ENCODE measurements around the gene NHS. TPM values are rescaled to one million over a fixed set of nuclear protein-coding genes. Genes with fewer than 3 reads are reported as not detected.
A peak's percentile ranks its signal among the peaks of the same experiment; 100 is the strongest.

NHS gene
- total RNA-seq (1.5 TPM), polyA plus RNA-seq (ENCODE audit: insufficient read depth in 1 of 8, insufficient read length in 8 of 8, low replicate concordance in 1 of 8) (1 to 10 TPM; 1.2 to 3.0 (median 1.8) TPM)
- long read RNA-seq, donor 1 = 0 reads
- long read RNA-seq, donor 2 = 0 reads
- long read RNA-seq, donor 3 = 0 reads
- long read RNA-seq, donor 4 = 0 reads
- long read RNA-seq, donor 5 = 0 reads
- long read RNA-seq, donor 6 = 0 reads
- long read RNA-seq, donor 7 = 0 reads
- long read RNA-seq, donor 8 = 0 reads
- long read RNA-seq, donor 9 = 0 reads
- long read RNA-seq, donor 10 = 0 reads
- long read RNA-seq, donor 11 = 0 reads

DNA sequence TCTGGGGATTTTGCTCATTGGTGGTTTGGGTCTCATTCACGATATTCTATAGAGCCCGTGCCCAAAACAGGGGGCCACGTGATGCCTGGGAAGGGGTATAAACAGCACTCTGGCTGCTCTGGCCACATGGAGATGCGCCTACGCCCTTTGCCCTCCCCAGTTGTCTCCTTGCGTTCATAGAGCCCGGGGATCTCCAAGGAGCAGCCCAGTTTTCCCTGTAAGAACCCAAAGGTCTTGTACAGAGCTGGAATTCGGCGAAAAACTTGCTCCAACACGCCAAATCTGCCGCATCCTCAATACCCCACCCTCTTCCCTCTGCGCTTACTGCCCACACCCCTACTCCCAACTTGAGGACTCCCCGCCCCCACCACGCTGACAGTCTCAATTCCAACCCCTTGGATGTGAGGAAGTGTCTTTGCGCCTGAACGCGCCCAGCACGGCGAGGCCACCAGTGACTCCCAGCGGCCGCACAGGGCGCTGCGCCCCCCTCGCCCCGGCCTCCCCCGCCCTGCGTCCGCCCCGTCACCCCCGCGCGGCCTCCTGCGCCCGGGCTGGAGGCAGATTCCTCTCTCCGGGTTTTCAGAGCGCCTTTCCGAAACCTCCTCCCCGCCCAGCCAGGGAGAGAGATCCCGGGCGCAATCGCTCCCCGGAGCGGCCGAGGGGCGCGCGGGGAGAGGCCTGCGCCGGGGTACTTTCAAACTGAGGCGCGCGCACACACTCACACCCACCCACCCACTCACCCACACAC, at the start of gene NHS:
Gene NHS, plus strand, starts transcription at position 582 of the 748 bp plus-strand sequence. CDS start 558 bp downstream, outside the sequence.
- Histone ChIP-seq H3K36me3 (ENCODE audit: control insufficient read depth, insufficient read depth, low read length) (no peaks in the 10 kb centered on the region), H3K27me3 (ENCODE audit: control insufficient read depth, insufficient read depth, low read length) (peaks cover 51% of the 10 kb centered on the region), H3K27ac (ENCODE audit: low read length) (peak within 1 kb of the TSS; percentile 40), H3K4me1 (ENCODE audit: control insufficient read depth, insufficient read depth, low read length) (peaks cover 13% of the 10 kb centered on the region), H3K4me3 (ENCODE audit: low read length) (peak within 1 kb of the TSS; percentile 57), H3K9me3 (replicated peaks; ENCODE audit: control insufficient read depth, low read depth, low read length) (no peaks in the 10 kb centered on the region)
- peak; percentile 86 for DNase-seq
- 16% methylated on average over 34 of the region's 52 CpGs for WGBS (ENCODE audit: insufficient coverage)

DNA sequence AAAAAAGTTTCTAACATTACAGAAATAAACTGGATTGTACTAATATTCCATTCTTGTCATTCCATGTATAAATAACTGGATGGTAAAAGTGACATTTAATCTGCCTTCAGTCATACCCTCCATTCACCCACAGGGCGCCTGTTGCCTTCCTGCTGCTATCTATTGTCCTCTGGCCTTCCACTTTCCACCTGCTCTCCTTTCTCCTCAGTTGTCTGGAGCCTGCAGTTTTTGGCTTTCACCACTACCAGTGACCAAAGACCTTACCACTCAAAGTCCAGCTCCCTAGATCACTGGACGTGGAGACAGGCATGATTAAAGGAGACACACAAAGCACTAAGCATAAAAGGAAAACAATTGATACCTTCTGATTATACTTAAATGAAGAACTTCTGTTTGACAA, 46.2 kb upstream of the NHS start:
- Histone ChIP-seq H3K4me3 (ENCODE audit: low read length) (no peak overlapping the region), H3K4me1 (ENCODE audit: control insufficient read depth, insufficient read depth, low read length) (no peaks in the 10 kb centered on the region), H3K36me3 (ENCODE audit: control insufficient read depth, insufficient read depth, low read length) (no peaks in the 10 kb centered on the region), H3K27ac (ENCODE audit: low read length) (no peak overlapping the region), H3K9me3 (replicated peaks; ENCODE audit: control insufficient read depth, low read depth, low read length) (no peaks in the 10 kb centered on the region), H3K27me3 (ENCODE audit: control insufficient read depth, insufficient read depth, low read length) (peaks cover 11% of the 10 kb centered on the region)
- DNase-seq = no peak
- WGBS (ENCODE audit: insufficient coverage) = 60% methylated on average over 1 of the region's 2 CpGs

DNA sequence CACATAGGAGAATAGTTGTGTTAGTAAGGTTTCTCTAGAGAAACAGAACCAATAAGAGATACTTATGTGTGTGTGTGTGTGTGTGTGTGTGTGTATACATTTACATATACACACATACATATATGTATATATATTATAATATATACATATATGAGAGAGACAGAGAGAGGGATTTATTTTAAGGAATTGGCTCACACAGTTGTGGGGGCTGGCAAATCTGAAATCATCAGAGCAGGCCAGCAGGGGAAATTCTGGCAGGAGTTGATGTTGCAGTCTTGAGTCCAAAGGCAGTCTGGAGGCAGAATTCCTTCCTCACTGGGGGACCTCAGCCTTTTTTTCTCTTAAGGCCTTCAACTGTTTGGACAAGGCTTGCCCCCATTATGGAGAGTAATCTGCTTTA, 38.6 kb upstream of the NHS start:
- Histone ChIP-seq H3K27me3 (ENCODE audit: control insufficient read depth, insufficient read depth, low read length) (peaks cover 12% of the 10 kb centered on the region), H3K4me3 (ENCODE audit: low read length) (no peak overlapping the region), H3K36me3 (ENCODE audit: control insufficient read depth, insufficient read depth, low read length) (no peaks in the 10 kb centered on the region), H3K9me3 (replicated peaks; ENCODE audit: control insufficient read depth, low read depth, low read length) (no peaks in the 10 kb centered on the region), H3K27ac (ENCODE audit: low read length) (no peak overlapping the region), H3K4me1 (ENCODE audit: control insufficient read depth, insufficient read depth, low read length) (no peaks in the 10 kb centered on the region)
- DNase-seq = peak; percentile 30

DNA sequence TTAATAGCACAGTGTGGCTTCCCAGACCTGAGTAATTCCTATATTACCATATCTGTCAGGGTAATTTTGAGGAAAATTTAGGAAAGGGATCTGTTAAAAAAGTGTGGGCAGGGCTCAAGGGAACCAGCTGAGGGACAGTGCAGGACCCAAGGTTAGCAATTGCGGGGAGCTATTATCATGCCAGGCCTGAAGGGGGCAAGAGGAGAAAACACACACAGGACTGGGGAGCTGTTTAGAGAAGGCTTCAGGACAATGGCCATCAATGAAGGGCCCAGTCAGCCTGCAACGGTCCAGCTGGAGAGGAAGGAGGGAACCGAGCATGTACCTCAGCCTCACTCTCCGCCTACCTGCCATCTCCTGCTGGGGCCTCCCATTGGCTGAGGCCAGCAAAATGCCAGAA, 19.0 kb upstream of the NHS start:
- H3K4me1 ChIP-seq (ENCODE audit: control insufficient read depth, insufficient read depth, low read length) = no peaks in the 10 kb centered on the region
- peaks cover 3% of the 10 kb centered on the region for H3K9me3 ChIP-seq (replicated peaks; ENCODE audit: control insufficient read depth, low read depth, low read length)
- no peaks in the 10 kb centered on the region for H3K36me3 ChIP-seq (ENCODE audit: control insufficient read depth, insufficient read depth, low read length)
- no peak for DNase-seq
- H3K4me3 ChIP-seq (ENCODE audit: low read length) = no peak overlapping the region
- 67% methylated on average over 2 of the region's 4 CpGs for WGBS (ENCODE audit: insufficient coverage)
- H3K27ac ChIP-seq (ENCODE audit: low read length) = no peak overlapping the region
- peaks cover 8% of the 10 kb centered on the region for H3K27me3 ChIP-seq (ENCODE audit: control insufficient read depth, insufficient read depth, low read length)

DNA sequence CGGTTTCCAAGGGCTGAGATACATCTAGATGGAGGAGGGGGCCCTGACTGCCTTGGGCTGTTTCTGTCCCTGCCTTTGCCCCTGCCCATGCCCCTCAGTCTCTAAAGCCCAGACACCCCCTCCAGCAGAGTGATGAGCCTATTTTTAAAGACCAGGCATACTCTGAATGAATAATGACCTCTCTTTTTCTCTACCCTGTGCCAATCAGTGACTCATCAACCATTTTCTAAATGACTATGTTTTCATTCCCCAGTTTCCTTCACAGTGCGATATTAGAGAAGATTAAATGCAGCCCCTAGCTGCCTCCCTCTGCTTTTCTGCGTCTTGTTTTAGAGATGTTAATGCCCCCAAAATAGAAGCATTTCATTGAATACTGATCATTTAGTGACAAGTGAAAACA, 15.5 kb upstream of the NHS start:
- WGBS (ENCODE audit: insufficient coverage) = no CpG with 5 or more reads among the region's 3 CpGs

DNA sequence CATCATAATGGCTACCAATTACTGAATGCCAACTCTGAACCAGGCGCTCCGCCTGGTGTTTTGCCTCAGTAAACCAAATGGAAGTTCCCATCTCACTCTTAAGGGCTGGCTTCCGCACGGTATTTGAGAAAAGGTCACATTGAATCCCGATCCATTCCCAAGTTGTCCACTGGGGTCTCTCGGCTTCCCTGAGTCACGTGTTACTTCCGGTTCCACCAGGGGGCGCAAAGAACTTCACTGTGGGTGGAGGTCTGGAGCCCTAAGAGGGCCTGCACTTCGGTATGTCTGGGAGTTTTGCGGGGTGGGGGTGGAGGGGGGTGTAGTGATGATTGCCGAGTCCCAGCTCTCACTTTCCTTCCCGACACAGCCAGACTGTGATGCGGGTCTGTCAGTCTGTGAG, 13.4 kb upstream of the NHS start:
- DNase-seq = no peak
- 61% methylated on average over 7 of the region's 14 CpGs for WGBS (ENCODE audit: insufficient coverage)
- Histone ChIP-seq H3K27ac (ENCODE audit: low read length) (no peak overlapping the region), H3K36me3 (ENCODE audit: control insufficient read depth, insufficient read depth, low read length) (no peaks in the 10 kb centered on the region), H3K4me3 (ENCODE audit: low read length) (no peak overlapping the region), H3K27me3 (ENCODE audit: control insufficient read depth, insufficient read depth, low read length) (peaks cover 12% of the 10 kb centered on the region), H3K4me1 (ENCODE audit: control insufficient read depth, insufficient read depth, low read length) (no peaks in the 10 kb centered on the region), H3K9me3 (replicated peaks; ENCODE audit: control insufficient read depth, low read depth, low read length) (no peaks in the 10 kb centered on the region)

More for the DNA sequence above, 15.5 kb upstream of the NHS start:
- no peaks in the 10 kb centered on the region for H3K9me3 ChIP-seq (replicated peaks; ENCODE audit: control insufficient read depth, low read depth, low read length)
- no peak overlapping the region for H3K4me3 ChIP-seq (ENCODE audit: low read length)
- no peaks in the 10 kb centered on the region for H3K36me3 ChIP-seq (ENCODE audit: control insufficient read depth, insufficient read depth, low read length)
- no peak for DNase-seq
- no peaks in the 10 kb centered on the region for H3K4me1 ChIP-seq (ENCODE audit: control insufficient read depth, insufficient read depth, low read length)
- peaks cover 17% of the 10 kb centered on the region for H3K27me3 ChIP-seq (ENCODE audit: control insufficient read depth, insufficient read depth, low read length)
- no peak overlapping the region for H3K27ac ChIP-seq (ENCODE audit: low read length)

DNA sequence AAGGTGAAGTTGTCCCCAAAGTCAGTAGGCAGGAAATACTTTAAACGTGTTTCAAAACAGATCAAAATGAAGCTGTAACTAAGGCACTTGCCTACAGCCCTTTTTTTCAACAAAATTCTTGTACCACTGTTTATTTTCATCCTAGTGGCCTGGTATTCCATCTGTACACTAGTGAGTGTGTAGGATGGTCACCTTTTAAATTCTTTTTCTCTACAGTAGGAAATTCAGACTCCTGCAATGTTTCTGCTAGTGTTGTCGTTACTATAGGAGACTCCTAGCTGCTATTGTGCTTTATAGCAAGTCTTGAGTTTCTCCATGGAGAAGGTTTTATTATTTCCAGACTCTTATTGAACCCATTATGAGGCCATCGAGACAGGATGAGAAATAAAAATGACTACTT, 7.0 kb upstream of the NHS start:
- 20% methylated on average over 1 of the region's 3 CpGs for WGBS (ENCODE audit: insufficient coverage)
- no peaks in the 10 kb centered on the region for H3K4me1 ChIP-seq (ENCODE audit: control insufficient read depth, insufficient read depth, low read length)
- H3K27me3 ChIP-seq (ENCODE audit: control insufficient read depth, insufficient read depth, low read length) = peaks cover 18% of the 10 kb centered on the region
- H3K36me3 ChIP-seq (ENCODE audit: control insufficient read depth, insufficient read depth, low read length) = no peaks in the 10 kb centered on the region
- no peak overlapping the region for H3K27ac ChIP-seq (ENCODE audit: low read length)
- DNase-seq = peak; percentile 62
- H3K4me3 ChIP-seq (ENCODE audit: low read length) = no peak overlapping the region
- H3K9me3 ChIP-seq (replicated peaks; ENCODE audit: control insufficient read depth, low read depth, low read length) = no peaks in the 10 kb centered on the region

DNA sequence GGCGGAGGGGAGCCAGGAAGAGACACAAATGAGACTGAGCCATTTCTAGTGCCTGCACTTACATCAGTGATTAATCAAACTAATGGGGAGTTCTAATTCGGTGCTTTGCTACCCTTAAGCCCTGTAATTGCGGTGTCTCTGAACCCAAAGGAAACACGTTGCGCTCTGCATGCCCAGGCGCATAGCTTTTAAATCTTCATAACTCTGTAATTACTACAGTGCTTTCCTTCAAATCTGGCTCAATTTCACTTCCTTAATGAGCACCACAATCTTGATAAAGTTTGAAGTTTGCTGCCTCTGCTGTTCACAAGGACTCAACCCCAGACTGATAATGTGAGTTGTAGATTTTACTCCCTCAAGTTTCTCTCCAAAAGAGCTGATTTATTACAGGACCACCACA, 5.7 kb upstream of the NHS start:
- H3K4me1 ChIP-seq (ENCODE audit: control insufficient read depth, insufficient read depth, low read length) = no peaks in the 10 kb centered on the region
- H3K9me3 ChIP-seq (replicated peaks; ENCODE audit: control insufficient read depth, low read depth, low read length) = no peaks in the 10 kb centered on the region
- WGBS (ENCODE audit: insufficient coverage) = 40% methylated on average over 1 of the region's 6 CpGs
- DNase-seq = no peak
- no peak overlapping the region for H3K4me3 ChIP-seq (ENCODE audit: low read length)
- H3K27ac ChIP-seq (ENCODE audit: low read length) = no peak overlapping the region
- H3K36me3 ChIP-seq (ENCODE audit: control insufficient read depth, insufficient read depth, low read length) = no peaks in the 10 kb centered on the region
- H3K27me3 ChIP-seq (ENCODE audit: control insufficient read depth, insufficient read depth, low read length) = peaks cover 25% of the 10 kb centered on the region

GRCh38 chrX:17370191-17370590, 4.8 kb upstream of the NHS start:
- H3K9me3 ChIP-seq (replicated peaks; ENCODE audit: control insufficient read depth, low read depth, low read length) = no peaks in the 10 kb centered on the region
- H3K36me3 ChIP-seq (ENCODE audit: control insufficient read depth, insufficient read depth, low read length) = no peaks in the 10 kb centered on the region
- H3K4me1 ChIP-seq (ENCODE audit: control insufficient read depth, insufficient read depth, low read length) = no peaks in the 10 kb centered on the region
- peaks cover 32% of the 10 kb centered on the region for H3K27me3 ChIP-seq (ENCODE audit: control insufficient read depth, insufficient read depth, low read length)
- no peak overlapping the region for H3K27ac ChIP-seq (ENCODE audit: low read length)
- WGBS (ENCODE audit: insufficient coverage) = 80% methylated on average over 6 of the region's 9 CpGs
- DNase-seq = no peak
- no peak overlapping the region for H3K4me3 ChIP-seq (ENCODE audit: low read length)

GRCh38 chrX:17372052-17372451, 2.9 kb upstream of the NHS start:
- no peak for DNase-seq
- no peaks in the 10 kb centered on the region for H3K36me3 ChIP-seq (ENCODE audit: control insufficient read depth, insufficient read depth, low read length)
- H3K27ac ChIP-seq (ENCODE audit: low read length) = no peak overlapping the region
- H3K4me1 ChIP-seq (ENCODE audit: control insufficient read depth, insufficient read depth, low read length) = peaks cover 10% of the 10 kb centered on the region
- 80% methylated on average over 4 of the region's 8 CpGs for WGBS (ENCODE audit: insufficient coverage)
- H3K4me3 ChIP-seq (ENCODE audit: low read length) = no peak overlapping the region
- peaks cover 43% of the 10 kb centered on the region for H3K27me3 ChIP-seq (ENCODE audit: control insufficient read depth, insufficient read depth, low read length)
- H3K9me3 ChIP-seq (replicated peaks; ENCODE audit: control insufficient read depth, low read depth, low read length) = no peaks in the 10 kb centered on the region

All from muscle of leg (tissue), 16 donors.